Stomach (tissue), 9 donors: ENCODE results near the gene TRABD2B. TPM values are rescaled to one million over a fixed set of nuclear protein-coding genes. Genes with fewer than 3 reads are reported as not detected.

Experiments
- DNase-seq, 2 donors: peaks; one replicate each; pipeline versions ENCODE4 v3.0.0 to v3.0.0-alpha.2; 2013 to 2019
- H3K27ac ChIP-seq, 5 donors: fragments of 200-600 bp in 4 of 5; sonication (generic) in 4 of 5; one replicate each; pipeline ENCODE4 v1.5.1; 2013 to 2019; ENCODE audit warnings: mild to moderate bottlenecking in 1 of 5, moderate library complexity in 1 of 5
- H3K27me3 ChIP-seq, 3 donors: fragments of 200-600 bp; sonication (generic); one replicate each; pipeline ENCODE4 v1.5.1; 2017 to 2019; ENCODE audit warnings: mixed run types in 1 of 3
- H3K36me3 ChIP-seq, 4 donors: fragments of 200-600 bp; sonication (generic); 1 replicate in 3 of 4; 2 replicates in 1 of 4; pipeline ENCODE4 v1.5.1; 2016 to 2019
- H3K4me1 ChIP-seq, 4 donors: fragments of 200-600 bp; sonication (generic); one replicate each; pipeline ENCODE4 v1.5.1; 2016 to 2019
- H3K4me3 ChIP-seq, 4 donors: fragments of 200-600 bp; sonication (generic) in 3 of 4; one replicate each; pipeline ENCODE4 v1.5.1; 2016 to 2019; ENCODE audit warnings: mild to moderate bottlenecking in 1 of 4
- H3K9me3 ChIP-seq, 4 donors: fragments of 200-600 bp; sonication (generic); one replicate each; pipeline ENCODE4 v1.5.1; 2016 to 2019
- EP300 ChIP-seq: sonication (generic); formaldehyde crosslinking; IDR thresholded peaks from one replicate; pipeline ENCODE4 v1.6.1; 2017; ENCODE audit warnings: antibody characterized with exemption
- POLR2A ChIP-seq, 4 donors: fragments of 450-650 bp; IDR thresholded peaks; one replicate each; pipeline ENCODE4 v1.6.1; 2016; ENCODE audit warnings: antibody characterized with exemption in 4 of 4, control low read depth in 2 of 4, mild to moderate bottlenecking in 1 of 4, moderate library complexity in 1 of 4
- POLR2AphosphoS5 ChIP-seq, 3 donors: sonication (generic); formaldehyde crosslinking; IDR thresholded peaks; one replicate each; pipeline ENCODE4 v1.6.1; 2016; ENCODE audit warnings: antibody characterized with exemption in 3 of 3
- WGBS, 5 donors: extraction: QIAGEN DNeasy Blood & Tissue Kit in 3 of 5; methylation state at CpG; one replicate each; pipeline versions ENCODE4 v1.1.5 to v1.1.7; 2013 to 2018; 5-methylcytosine and 5-hydroxymethylcytosine counted together
- intact Hi-C: fragments of 100-400 bp; cut with DNase I; formaldehyde crosslinking; loops from one replicate; pipeline ENCODE4 v1.15.1; 2023; ENCODE audit warnings: low total_unique reads
- polyA plus RNA-seq, 3 donors: library from polyadenylated mRNA; stranded (reverse); fragments of 200-250 nt; gene quantifications; one replicate each; pipeline ENCODE4 v1.2.3, GENCODE V29; 2013
- total RNA-seq, 5 donors: library from RNA; depleted of rRNA; stranded (reverse); fragments of >200 nt; gene quantifications; one replicate each; pipeline versions ENCODE4 v1.1.0 to v1.2.3, GENCODE V29; 2014 to 2016
- TF ChIP-seq, protein P1 (sequence below), 7 experiments: fragments of 450-650 bp in 4 of 7; fragments of 200-600 bp in 3 of 7; sonication (generic) in 3 of 7; IDR thresholded peaks; one replicate each; pipeline ENCODE4 v1.5.1; 2016 to 2019; ENCODE audit warnings: antibody characterized with exemption in 7 of 7, control low read depth in 2 of 7, mild to moderate bottlenecking in 1 of 7
- donor health status: healthy with polysubstance abuse.
- donor health status: Bipolar disorder and iron deficiency.
- donor health status: healthy.

The TRABD2B gene
- total and polyA plus RNA-seq, 8 donors, result 0.31 to 2.0 (median 0.93) TPM; not detected in 1

DNA sequence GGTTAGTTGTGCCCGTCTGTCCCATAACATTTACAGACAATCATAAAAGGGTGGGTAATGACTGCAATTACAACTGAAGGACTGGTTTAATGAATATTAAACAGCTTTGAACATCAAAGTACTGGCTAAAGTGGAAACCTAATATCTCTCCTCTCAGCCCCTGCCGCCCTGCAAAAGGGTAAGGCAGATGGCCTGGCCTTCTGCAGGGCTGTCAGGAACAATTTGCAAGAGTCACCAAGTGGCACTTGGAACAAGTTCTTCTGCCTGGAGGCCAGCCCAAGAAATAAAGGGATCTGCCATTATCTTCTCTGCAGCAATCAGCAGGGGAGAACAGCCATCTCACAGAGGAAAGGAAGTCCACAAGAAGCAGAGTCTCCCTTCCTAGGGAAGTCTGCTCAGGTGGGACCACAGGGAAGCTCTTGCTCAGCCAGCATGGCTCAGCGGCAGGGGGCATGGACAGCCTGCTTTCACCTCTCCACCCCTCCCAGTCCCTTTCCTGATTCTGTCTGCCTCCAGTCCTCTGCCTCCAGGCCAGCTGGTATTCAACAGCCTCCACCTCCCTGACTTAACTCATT is 96.1 kb downstream of the TRABD2B start:
- TF ChIP-seq, protein P1, sequence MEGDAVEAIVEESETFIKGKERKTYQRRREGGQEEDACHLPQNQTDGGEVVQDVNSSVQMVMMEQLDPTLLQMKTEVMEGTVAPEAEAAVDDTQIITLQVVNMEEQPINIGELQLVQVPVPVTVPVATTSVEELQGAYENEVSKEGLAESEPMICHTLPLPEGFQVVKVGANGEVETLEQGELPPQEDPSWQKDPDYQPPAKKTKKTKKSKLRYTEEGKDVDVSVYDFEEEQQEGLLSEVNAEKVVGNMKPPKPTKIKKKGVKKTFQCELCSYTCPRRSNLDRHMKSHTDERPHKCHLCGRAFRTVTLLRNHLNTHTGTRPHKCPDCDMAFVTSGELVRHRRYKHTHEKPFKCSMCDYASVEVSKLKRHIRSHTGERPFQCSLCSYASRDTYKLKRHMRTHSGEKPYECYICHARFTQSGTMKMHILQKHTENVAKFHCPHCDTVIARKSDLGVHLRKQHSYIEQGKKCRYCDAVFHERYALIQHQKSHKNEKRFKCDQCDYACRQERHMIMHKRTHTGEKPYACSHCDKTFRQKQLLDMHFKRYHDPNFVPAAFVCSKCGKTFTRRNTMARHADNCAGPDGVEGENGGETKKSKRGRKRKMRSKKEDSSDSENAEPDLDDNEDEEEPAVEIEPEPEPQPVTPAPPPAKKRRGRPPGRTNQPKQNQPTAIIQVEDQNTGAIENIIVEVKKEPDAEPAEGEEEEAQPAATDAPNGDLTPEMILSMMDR (IDR thresholded peaks at IDR 0.05), result no peak
- no peak for TF ChIP-seq POLR2A (IDR thresholded peaks at IDR 0.05)
- no peak for DNase-seq
- H3K4me3 ChIP-seq, result no peak overlapping the region
- no peaks in the 10 kb centered on the region for H3K27me3 ChIP-seq
- H3K9me3 ChIP-seq, result no peaks in the 10 kb centered on the region
- peaks cover 0 to 2% (median 0%) of the 10 kb centered on the region in 4 donors for H3K4me1 ChIP-seq
- H3K27ac ChIP-seq, result no peak overlapping the region
- no peaks in the 10 kb centered on the region for H3K36me3 ChIP-seq
- 90 to 98% (median 94%) methylated on average over 3 of the region's 3 CpGs for WGBS, 5 donors
- intact Hi-C loops, result no loop called here

DNA sequence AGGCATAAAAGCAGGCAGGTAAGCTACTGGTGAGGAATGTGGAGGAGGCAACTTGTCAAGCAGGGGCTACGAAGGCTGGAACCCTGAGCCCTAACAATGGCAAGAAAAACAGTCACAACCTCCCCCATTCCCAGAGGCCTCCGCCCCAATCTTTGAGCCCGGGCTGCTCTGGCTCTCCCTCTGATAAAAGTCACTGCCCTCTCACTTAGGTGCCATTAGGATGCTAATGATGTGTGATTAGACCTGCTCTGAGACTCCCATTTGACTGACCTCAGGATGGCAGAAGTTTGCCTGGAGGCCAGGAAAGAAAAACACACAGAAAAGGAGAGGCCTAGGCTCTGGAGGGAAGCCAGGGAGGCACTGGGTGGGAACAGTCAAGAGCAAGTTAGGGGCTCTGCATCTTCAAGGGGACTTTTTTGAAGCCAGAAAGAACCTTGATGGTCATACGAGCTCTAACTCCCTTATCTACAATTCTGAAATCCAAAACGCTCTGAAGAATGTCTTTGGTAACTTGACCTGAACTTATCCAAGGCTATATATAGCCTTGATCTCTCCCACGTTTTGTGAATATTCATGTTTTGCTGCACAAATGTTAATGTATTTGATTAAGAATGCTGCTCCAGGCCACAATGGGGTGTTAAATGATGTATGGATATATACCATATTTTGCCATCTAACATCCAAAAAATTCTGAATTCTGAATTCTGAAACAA is 98.9 kb downstream of the TRABD2B start:
- no peak for TF ChIP-seq EP300
- TF ChIP-seq, protein P1 (IDR thresholded peaks at IDR 0.05), result no peak
- no peak for TF ChIP-seq POLR2AphosphoS5 (IDR thresholded peaks at IDR 0.05)
- no peak for TF ChIP-seq POLR2A (IDR thresholded peaks at IDR 0.05)
- Histone ChIP-seq H3K4me1 (no peaks in the 10 kb centered on the region), H3K27ac (no peak overlapping the region), H3K9me3 (no peaks in the 10 kb centered on the region), H3K36me3 (no peaks in the 10 kb centered on the region), H3K4me3 (no peak overlapping the region), H3K27me3 (no peaks in the 10 kb centered on the region)
- intact Hi-C loops, result no loop called here
- DNase-seq, result no peak
- WGBS, 5 donors, result 60 to 78% (median 69%) methylated on average over 6 of the region's 6 CpGs

- H3K27ac ChIP-seq, result no peak overlapping the region
Observed at GRCh38 chr1:47895279-47896125, 101.7 kb downstream of the TRABD2B start.

More at GRCh38 chr1:47895279-47896125, 101.7 kb downstream of the TRABD2B start:
- H3K36me3 ChIP-seq, result no peaks in the 10 kb centered on the region
- no peaks in the 10 kb centered on the region for H3K27me3 ChIP-seq
- H3K4me3 ChIP-seq, result no peak overlapping the region
- H3K4me1 ChIP-seq, result no peaks in the 10 kb centered on the region
- intact Hi-C loops, result no loop called here
- DNase-seq, result no peak
- TF ChIP-seq, protein P1 (IDR thresholded peaks at IDR 0.05), result no peak
- TF ChIP-seq EP300, result no peak
- no peak for TF ChIP-seq POLR2A (IDR thresholded peaks at IDR 0.05)
- TF ChIP-seq POLR2AphosphoS5 (IDR thresholded peaks at IDR 0.05), result no peak
- WGBS, 5 donors, result 81 to 87% (median 84%) methylated on average over 9 to 10 of the region's 10 CpGs
- H3K9me3 ChIP-seq, result no peaks in the 10 kb centered on the region
